Hepatocyte (in vitro differentiated cells): ENCODE measurements around the gene SLAMF9.

Experiments used
- CTCF ChIP-seq: fragments of 200-600 bp; sonication (generic); IDR thresholded peaks from 2 replicates; pipeline ENCODE4 v1.5.1; 2016; ENCODE audit warnings: antibody characterized with exemption, mild to moderate bottlenecking; ENCODE audit not compliant: poor library complexity
- EZH2 ChIP-seq: fragments of 200-600 bp; sonication (generic); IDR thresholded peaks from 2 replicates; pipeline ENCODE4 v1.6.1; 2016; ENCODE audit warnings: antibody characterized with exemption, mild to moderate bottlenecking, borderline replicate concordance

- TF ChIP-seq CTCF = no peak
- TF ChIP-seq EZH2 = no peak
Measured at GRCh38 chr1:159951016-159951415, 3.0 kb downstream of the SLAMF9 start.
